Suprapubic skin (tissue), 4 donors: Measurements from ENCODE around the gene PRKAG2.
"Not testable (repeated sequence)": the region's sequence is repeated elsewhere in the genome, so short reads cannot be mapped to it uniquely, and the experiment has no call there.

Experiments used
- CTCF ChIP-seq, 2 donors: fragments of 200-600 bp in 1 of 2; fragments of 450-650 bp in 1 of 2; sonication (generic) in 1 of 2; IDR thresholded peaks; one replicate each; pipeline ENCODE4 v1.5.1; 2016 to 2019; ENCODE audit warnings: antibody characterized with exemption in 2 of 2, mild to moderate bottlenecking in 1 of 2, moderate library complexity in 1 of 2
- EP300 ChIP-seq: sonication (generic); formaldehyde crosslinking; IDR thresholded peaks from one replicate; pipeline ENCODE4 v1.6.1; 2017; ENCODE audit warnings: antibody characterized with exemption
- POLR2AphosphoS5 ChIP-seq, 3 donors: sonication (generic); formaldehyde crosslinking; IDR thresholded peaks; one replicate each; pipeline ENCODE4 v1.6.1; 2017; ENCODE audit warnings: antibody characterized with exemption in 3 of 3

DNA sequence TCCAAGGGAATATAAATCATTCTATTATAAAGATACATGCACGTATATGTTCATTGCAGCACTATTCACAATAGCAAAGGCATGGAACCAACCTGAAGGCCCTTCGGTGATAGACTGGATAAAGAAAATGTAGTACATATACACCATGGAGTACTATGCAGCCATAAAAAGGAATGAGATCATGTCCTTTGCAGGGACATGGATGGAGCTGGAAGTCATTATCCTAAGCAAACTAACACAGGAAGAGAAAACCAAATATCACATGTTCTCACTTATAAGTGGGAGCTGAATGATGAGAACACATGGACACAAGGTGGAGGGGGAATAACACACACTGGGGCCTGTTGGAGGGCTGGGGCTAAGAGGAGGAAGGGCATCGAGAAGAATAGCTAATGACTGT is 30.2 kb upstream of the PRKAG2 start:
- TF ChIP-seq CTCF (IDR thresholded peaks at IDR 0.05); EP300; POLR2AphosphoS5 (IDR thresholded peaks at IDR 0.05): not testable (repeated sequence)
